Fibroblast of skin of left biceps (primary cell): ENCODE results near the gene RPS19BP1.
"Not testable (repeated sequence)": the region's sequence is repeated elsewhere in the genome, so short reads cannot be mapped to it uniquely, and the experiment has no call there.

Experiments used
- DNase-seq, 2 experiments: peaks; one replicate each; pipeline ENCODE4 v3.0.0-alpha.2; 2013; ENCODE audit warnings: low read depth in 2 of 2

Gene RPS19BP1

DNA sequence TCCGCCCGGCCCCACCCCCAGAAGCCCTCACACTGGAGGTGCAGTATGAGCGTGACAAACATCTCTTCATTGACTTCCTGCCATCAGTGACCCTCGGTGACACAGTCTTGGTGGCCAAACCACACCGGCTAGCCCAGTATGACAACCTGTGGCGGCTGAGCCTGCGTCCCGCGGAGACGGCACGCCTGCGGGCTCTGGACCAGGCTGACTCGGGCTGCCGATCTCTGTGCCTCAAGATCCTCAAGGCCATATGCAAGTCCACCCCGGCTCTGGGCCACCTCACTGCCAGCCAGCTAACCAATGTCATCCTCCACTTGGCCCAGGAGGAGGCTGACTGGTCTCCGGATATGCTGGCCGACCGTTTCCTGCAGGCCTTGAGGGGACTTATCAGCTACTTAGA lies 18.8 kb downstream of the RPS19BP1 start:
- DNase-seq, result no peak

DNA sequence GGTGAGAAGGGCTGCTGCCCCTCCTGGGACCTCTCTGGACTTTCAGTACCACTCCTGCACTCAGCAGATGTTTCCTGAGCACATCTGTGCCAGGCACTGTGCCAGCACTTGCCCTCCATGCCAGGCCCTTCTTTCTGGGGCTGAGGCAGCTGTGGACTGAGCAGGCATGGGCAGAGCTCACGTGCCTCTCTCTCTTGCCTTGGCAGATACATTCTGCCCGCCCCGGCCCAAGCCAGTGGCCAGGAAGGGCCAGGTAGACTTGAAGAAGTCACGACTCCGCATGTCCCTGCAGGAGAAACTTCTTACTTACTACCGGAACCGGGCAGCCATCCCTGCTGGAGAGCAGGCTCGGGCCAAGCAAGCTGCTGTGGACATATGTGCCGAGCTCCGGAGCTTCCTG lies 20.5 kb downstream of the RPS19BP1 start:
- DNase-seq, result no peak

DNA sequence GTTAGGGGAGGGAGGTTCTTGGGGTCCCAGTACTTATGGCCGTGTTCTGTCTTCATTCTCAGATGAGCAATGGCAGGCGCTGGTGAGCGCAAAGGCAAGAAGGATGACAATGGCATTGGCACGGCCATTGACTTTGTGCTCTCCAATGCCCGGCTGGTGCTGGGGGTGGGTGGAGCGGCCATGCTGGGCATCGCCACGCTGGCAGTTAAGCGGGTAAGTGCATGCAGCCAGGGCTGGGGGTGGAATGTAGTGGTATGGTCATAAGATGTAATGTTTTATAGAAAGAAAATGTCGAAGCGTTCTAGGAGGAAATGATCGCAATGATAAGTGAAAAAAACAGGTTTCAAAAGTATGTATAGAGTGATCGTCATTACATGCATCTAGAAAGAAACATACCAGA lies 21.3 kb downstream of the RPS19BP1 start:
- DNase-seq, result no peak

DNA sequence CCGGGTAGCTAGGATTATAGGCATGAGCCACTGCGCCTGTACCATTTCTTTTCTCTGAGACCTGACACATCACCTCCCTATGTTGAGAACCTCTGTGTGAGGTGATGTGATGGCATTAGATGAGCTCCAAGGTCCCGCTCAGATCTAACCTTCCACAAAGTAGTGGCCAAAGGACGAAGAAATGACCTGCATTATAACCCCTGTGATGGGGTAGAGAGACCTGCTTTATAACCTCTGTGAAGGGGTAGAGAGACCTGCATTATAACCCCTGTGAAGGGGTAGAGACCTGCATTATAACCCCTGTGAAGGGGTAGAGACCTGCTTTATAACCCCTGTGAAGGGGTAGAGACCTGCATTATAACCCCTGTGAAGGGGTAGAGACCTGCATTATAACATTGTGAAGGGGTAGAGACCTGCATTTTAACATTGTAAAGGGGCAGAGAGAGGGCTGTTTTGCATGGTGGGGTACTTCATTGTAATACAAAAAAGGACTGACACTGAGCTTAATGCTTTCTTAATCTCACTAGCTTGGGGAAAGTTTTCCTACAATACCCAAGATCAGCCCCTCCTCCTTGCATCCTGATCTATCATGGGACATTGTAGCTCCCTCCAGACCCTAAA lies 21.9 kb downstream of the RPS19BP1 start:
- no peak for DNase-seq

DNA sequence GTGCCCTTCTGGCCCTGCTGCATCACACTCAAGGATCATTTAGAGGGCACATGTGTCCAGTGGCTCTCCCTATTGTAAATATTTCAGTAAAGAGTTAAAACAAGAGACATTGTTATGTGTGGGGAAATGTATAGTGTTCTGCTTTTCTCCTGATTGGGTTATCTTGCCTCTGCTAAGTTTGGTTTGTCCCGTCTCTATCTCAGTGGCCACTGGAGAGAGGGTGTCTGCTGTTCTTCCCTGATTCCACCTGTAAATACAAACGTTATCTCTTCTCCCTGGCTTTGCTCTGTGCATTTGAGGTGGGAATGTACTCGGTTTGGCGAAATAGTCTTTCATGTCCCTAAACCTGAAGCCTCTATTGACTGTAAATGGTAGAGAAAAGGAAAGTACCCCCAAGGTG lies 24.2 kb downstream of the RPS19BP1 start:
- no peak for DNase-seq

DNA sequence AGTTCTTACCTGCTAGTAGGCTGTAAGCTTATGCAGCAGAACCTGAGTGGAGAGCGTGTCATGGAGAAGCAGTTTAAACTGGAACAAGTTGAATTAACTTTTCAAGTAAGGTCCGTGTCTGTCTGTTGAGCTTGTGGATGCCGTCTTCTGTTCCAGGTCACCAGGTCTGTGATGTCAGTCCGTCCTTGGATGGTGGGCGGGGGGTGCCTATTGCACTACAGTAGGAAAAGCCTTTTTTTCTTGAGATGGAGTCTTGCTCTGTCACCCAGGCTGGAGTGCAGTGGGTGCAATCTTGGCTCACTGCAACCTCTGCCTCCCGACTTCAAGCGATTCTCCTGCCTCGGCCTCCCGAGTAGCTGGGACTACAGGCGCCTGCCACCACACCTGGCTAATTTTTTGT lies 25.5 kb downstream of the RPS19BP1 start:
- DNase-seq, result not testable (repeated sequence)

DNA sequence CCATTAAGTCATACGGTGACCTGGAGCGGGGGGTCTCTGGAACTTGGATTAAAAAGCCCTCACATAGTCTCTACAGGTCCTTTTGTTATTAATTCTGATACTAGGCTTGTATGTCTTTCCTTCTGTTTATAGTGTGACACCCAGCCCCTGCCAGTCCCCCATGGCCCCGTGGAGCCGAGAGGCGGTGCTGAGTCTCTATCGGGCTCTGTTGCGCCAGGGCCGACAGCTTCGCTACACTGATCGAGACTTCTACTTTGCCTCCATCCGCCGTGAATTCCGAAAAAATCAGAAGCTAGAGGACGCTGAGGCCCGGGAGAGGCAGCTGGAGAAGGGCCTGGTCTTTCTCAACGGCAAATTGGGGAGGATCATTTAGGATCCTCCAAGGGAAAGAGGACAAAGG lies 28.5 kb downstream of the RPS19BP1 start:
- no peak for DNase-seq

DNA sequence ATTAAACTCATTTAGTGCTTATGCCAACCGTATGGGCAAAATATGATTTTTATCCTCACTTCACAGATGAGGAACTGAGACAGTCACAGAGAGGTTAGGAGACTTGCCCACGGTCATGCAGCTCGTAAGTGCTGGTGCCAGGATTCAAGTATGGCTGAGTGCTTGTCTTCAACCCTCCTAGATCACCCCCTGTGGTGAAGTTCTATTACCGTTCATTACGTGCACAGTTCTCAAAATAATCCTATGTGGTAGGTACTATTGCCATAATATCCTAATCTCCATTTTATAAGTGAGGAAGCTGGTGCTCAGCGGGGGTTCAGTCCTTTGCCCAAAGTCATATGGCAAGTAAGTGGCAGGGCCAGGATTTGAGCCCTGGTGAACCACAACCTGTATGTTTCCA lies 28.9 kb downstream of the RPS19BP1 start:
- DNase-seq, result no peak

DNA sequence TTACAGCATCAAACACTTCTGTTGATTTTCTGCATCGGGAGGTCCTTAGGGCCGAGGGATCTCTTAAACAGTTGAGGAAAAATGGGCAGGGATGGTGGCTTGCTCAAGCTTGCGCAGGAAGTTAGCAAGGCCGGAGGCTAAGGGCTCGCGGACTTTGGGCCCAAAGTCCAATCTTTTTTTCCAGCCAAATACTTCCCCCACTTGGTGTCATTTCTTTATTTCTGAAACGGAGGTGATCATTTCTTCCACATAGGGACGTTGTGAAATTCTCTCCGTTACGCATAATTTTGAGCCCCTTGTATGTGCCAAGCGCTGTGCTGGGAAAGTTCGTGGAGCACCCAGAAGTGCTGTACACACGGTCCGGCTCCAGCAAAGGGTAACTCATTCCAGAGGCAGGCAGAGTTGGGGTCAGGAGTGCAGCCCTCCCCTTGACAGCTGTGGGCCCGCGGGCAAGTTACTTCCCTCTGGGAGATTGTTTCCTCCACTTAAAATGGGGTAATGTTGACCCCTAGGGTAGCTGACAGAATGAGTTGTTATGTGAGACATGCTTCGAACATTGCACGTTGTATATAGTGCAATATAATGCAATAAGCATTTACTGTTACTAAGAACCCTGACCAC lies 29.6 kb downstream of the RPS19BP1 start:
- DNase-seq, result no peak

DNA sequence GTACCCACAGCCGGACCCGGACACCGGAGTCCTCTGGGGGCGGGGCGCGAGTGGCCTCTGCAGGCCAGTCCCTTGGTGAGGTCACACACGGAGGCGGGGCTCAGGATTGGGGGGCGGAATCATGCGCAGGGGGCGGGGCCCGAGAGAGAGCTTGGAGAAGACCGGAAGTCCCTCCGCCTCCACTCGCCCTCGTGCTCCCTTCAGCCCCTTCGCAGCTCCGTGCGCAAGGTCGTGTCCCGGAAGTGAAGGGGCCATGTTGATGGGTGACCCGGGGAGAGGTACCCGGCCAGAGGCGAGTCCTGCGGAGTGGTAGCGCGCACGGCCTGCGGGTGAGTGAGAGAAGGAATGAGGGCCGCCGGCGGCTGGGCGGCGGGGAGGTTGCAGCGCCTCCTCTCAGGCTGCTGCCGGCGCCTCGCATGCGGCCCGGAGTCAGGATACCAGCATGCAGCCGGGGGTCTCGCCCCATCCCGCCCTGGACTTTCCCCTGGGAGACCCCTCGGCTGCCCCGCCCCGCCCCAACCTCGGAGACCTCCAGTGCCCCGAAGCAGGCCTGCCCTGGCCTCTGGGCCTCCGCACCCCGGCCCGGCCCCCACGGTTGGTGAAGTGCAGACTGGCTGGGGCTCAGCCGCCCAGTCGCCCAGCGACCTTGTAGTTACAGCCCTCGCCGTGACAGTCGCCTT lies 30.3 kb downstream of the RPS19BP1 start, which contains the start of gene MIEF1:
Gene MIEF1, plus strand, starts transcription at position 182 of the 680 bp plus-strand sequence. CDS start 9,005 bp downstream, outside the sequence.
- peak; percentile 76 to 79 for DNase-seq

DNA sequence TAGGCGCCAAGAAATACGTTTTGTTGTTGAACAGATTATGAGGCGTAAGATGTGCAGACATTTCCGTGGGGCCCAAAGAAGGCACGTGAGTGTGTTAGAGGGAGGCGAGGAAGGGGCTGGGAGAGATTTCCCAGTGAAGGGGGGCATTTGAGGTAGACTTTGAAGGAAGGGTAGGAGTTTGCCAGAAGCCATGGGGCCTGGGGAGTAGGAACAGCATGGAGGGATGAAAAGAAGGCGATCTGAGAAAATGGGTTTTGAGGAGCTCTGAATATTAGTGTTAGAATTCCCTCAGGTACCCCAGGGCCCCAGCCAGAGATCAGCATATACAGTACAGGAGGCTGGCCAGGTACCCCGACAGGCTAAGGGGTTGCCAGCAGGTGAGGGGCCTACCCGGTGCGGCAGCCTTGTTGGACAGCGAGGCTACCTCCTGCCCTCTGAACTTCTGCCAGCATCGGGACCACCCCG lies 30.9 kb downstream of the RPS19BP1 start:
- DNase-seq, result no peak

DNA sequence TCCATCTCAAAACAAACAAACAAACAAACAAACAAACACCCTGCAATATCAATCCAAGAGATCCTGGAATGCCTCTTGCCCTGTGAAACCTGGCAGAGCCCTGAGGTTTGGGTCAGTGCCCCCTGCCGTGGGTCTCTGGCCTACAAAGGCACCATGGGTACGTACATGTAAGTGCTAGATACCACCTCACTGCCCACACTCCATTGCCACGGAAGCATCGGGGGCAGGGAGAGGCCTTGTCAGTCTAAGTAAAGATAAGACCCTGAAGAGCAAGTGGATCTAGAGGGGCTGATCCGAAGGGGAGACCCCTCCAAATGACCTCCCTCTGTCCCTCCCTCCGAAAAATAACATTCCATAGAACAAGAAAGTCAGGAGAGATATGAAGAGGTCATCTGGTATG lies 32.4 kb downstream of the RPS19BP1 start:
- DNase-seq, result no peak

DNA sequence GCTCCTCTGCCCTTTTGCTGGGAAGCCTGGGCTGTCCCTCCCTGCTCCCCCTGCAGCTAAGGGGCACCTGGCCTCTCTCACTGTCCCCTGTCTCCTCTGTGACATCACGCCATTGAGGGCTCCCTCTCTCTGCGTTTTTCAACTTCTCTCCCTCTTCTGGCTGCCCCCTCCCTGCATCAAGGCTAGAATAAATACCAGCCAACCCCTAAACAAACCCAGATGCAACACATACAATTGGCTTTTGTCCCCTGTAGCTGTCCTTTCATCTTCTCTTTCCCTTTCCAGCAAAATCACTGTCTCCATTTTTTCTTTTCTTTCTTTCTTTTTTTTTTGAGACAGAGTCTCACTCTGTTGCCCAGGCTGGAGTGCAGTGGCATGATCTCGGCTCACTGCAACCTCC lies 33.7 kb downstream of the RPS19BP1 start:
- DNase-seq, result no peak

DNA sequence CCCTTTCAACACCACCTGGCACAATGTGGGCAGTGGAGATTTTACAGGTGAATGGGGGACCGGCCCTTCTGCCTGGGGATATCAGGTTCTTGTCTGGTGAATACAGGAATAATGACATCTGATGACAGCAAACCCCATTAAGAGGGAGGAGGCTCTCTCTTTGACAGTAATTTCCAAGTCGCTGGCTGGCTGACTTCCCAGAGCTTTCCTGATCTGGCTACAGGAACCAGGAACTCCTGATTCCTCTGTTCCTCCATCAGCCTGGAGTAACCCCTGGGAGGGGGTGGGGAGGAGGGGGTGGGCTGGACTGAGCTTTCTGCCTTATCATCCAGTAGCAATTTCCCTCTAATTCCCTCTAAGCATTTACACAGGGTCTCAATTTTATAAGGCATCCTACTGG lies 34.2 kb downstream of the RPS19BP1 start:
- no peak for DNase-seq

DNA sequence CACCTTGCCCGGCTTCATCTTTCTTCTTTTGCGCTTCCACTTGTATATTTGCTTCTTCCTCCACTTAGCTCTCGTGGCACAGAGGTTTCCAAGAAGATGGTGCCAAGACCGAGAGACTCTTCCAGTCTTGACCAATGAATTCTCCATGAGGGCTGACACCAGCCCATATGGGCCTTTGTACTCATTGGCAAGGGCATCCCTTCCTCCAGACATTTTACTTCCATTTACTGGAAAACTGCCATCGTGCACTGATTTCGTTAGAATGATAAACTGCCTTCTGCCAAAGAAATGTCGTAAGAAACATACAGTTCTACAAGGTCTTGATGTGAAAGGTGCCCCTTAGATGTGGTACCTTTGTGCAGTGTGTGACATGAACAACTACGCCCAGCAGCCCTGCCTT lies 35.1 kb downstream of the RPS19BP1 start:
- DNase-seq, result no peak

DNA sequence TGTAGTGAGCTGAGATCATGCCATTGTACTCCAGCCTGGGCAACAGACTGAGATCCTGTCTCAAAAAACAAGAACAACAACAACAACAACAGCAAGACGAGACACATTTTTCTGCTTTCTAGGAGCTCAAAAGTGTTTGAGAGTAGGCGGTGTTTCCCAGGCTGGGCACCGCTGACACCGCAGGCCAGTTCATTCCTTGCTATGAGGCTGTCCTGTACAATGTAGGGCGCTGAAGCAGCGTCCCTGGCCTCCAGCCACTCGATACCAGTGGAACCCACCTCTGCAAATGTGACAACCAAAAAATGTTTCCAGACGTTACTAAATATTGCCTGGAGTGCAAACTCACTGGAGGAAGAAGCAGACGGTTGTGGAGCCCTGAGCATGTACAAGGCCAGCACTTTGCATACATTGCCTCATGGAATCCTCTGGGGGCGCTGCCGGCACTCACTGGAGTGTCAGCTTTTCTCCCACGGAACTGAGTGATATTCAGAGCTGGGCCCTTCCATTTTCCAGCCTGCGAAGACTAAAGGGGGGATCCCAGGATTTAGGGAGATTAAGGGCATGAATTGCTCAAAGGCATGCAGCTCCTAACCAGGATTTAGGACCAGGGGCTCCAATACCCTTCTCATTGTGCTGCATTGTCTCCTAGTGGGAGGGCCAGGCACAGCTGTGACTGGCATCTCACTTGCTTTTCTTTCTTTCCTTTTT lies 36.3 kb downstream of the RPS19BP1 start:
- DNase-seq, result no peak

DNA sequence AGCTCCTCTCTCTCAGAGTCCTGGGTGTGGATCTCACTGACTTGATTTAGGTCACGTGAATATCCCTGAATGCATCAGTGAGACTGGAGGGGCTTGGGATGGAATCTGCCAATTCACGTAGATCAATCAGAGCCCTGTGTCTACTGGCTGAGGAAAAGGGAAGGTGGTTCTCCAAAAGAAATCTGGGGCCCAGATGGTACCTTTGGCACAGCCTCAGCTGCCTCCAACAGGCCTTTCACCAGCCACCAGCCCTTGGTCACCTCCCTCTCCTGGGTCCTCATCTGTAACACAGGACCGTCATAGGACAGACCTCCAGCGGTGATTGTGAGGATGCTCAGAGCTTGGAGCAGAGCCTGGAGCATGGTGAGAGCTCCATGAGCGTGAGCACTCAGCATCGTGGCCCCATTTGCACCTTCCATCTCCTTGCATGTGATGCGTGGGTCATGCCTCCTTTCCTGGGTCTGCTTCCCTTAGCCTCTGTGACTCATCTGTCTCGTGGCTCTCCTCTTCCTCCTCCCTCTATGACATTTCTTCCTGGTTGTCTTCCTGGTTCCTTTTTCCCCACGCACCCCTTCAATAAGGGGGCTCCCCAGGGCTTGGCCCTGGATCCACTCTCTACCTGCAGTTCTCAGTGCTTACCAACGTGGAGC lies 38.0 kb downstream of the RPS19BP1 start:
- DNase-seq, result no peak

DNA sequence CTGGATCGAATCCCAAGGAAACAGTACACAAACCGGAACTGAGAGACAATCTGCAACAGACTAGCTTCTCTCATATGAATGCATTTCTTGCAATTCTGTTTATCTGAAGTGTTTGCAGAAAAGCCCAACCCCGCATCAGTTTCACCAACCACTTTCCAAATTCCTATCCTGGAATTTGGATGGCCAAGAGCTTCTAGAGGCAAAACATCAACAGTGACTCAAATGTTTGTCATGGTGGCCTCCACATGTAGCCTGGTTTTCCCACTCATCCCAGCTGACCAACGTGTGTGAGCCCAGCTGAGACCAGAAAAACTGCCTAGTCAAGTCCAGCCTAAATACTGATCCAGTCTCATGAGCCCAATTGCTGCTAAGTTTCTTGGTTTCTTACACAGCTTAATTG lies 38.8 kb downstream of the RPS19BP1 start:
- peak in 1 of 2 experiments; percentile 20 for DNase-seq

DNA sequence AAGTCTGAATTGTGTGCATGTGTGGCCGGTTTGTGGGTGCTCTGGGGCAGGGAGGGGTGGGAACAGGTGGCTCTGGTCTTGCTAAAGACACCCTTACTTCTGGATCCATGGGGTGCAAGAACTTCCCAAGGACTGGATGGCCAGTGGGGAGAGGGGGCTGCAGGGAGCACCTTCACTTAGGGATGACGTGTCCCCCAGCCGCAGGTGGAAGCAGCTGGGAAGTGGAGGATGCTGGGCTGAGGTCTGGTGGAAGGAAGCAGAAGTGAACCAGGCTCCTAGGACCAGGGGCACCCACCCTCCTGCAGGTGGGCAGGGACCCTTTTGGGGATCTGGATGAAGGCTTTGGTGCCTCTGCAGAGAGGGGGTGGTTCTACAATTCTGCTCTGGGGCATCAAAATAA lies 40.4 kb downstream of the RPS19BP1 start:
- DNase-seq, result no peak

DNA sequence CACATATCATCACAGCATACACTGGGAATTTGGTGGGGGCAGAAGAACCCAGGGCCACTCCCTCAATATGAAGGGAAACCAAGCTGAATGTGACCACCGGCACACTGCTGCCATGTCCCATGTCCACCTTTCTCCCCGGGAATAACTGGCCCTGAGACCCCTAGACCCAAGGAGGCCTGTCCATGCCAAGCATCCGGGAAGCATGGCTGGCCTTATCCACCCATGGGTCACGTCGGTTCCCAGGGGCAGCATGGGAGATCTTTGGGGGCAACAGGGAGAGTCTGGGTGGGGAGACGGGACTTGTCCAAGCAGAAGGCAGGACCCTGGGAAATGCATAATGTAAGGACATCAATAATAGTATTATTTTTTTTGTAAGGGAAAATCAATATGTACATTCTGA lies 40.9 kb downstream of the RPS19BP1 start:
- DNase-seq, result no peak

DNA sequence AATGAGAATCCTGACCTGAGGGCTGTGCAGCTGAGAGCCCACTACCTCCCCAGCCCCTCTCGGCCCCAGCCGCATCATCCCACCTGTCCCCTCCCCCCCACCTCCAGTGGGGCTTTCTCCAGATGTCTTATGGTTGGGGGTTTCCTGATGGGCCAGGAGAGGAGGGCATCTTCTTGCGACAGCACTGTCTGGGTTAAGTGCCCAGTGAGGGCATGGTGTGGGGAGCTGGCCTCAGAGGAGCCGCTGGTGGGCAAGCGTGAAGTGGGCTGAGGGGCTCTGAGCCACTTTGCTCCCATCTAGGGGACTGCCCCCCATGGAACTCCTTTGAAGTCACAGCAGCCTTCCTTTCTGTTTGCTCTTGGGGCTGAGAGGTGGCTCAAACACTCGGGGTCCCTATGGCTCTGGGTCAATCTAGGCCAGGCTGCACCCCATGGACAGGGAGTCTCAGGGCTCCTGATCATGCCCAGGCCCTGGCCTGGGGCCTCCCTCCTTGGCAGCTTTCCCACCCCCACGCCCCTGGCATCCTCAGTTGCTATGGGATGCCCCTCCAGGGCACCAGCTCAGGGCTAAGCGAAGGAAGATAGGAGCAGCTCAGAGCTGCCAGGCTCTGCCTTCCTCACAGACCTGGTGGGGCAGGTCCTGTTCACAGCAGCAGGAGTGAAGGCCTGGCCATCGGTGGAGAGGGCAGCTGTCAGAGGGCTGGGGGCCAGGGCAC lies 41.4 kb downstream of the RPS19BP1 start:
- no peak for DNase-seq
